GM12864 (cell line): Measurements from ENCODE around the gene TAF6L.
"Not testable (repeated sequence)": the region's sequence is repeated elsewhere in the genome, so short reads cannot be mapped to it uniquely, and the experiment has no call there.

ENCODE experiments used
- DNase-seq: peaks from one replicate; pipeline ENCODE4 v3.0.0-alpha.2; 2011; ENCODE audit warnings: low read depth
- H3K4me3 ChIP-seq: 2 replicates; pipeline ENCODE4 v1.5.1; 2011; ENCODE audit warnings: mild to moderate bottlenecking, low read depth, low read length, control low read depth
- CTCF ChIP-seq: IDR thresholded peaks from 2 replicates; pipeline ENCODE4 v1.5.1; 2011; ENCODE audit warnings: low read depth, mild to moderate bottlenecking, moderate library complexity, low read length, control low read depth, inconsistent platforms; ENCODE audit errors: missing control alignments

The TAF6L gene

GRCh38 chr11:62806611-62807121 is 35.5 kb downstream of the TAF6L start:
- DNase-seq, result no peak
- no peak overlapping the region; the same call in 1 of the 2 replicates for H3K4me3 ChIP-seq
- TF ChIP-seq CTCF, result no peak

GRCh38 chr11:62810748-62811147 is 39.6 kb downstream of the TAF6L start:
- H3K4me3 ChIP-seq, result no peak overlapping the region
- no peak for DNase-seq
- no peak for TF ChIP-seq CTCF

GRCh38 chr11:62811659-62812058 is 40.5 kb downstream of the TAF6L start:
- H3K4me3 ChIP-seq, result no peak overlapping the region
- DNase-seq, result no peak
- TF ChIP-seq CTCF, result no peak

- DNase-seq, result no peak
- no peak for TF ChIP-seq CTCF
- H3K4me3 ChIP-seq, result no peak overlapping the region
These were observed 45.4 kb downstream of the TAF6L start for GRCh38 chr11:62816557-62816956.

GRCh38 chr11:62817129-62817528 is 45.9 kb downstream of the TAF6L start:
- no peak for DNase-seq
- H3K4me3 ChIP-seq, result no peak overlapping the region
- no peak for TF ChIP-seq CTCF

GRCh38 chr11:62823677-62824076 is 52.5 kb downstream of the TAF6L start:
- no peak overlapping the region for H3K4me3 ChIP-seq
- no peak for TF ChIP-seq CTCF
- DNase-seq, result no peak

GRCh38 chr11:62828130-62828529 is 56.9 kb downstream of the TAF6L start:
- H3K4me3 ChIP-seq, DNase-seq: not testable (repeated sequence)

GRCh38 chr11:62830904-62831519 is 59.8 kb downstream of the TAF6L start:
- no peak for DNase-seq
- peak overlapping the region; percentile 85 for H3K4me3 ChIP-seq
- TF ChIP-seq CTCF, result no peak
